ENCODE data around the gene SELPLG.
"Not testable (repeated sequence)": the region's sequence is repeated elsewhere in the genome, so short reads cannot be mapped to it uniquely, and the experiment has no call there.

The SELPLG gene

GRCh38 chr12:108633534-108634248 is at the start of gene SELPLG:
TSS of gene SELPLG (minus strand) at chr12:108633894. CDS start at chr12:108624307, 9,587 bp downstream.
- DNase-seq, result no peak

DNA sequence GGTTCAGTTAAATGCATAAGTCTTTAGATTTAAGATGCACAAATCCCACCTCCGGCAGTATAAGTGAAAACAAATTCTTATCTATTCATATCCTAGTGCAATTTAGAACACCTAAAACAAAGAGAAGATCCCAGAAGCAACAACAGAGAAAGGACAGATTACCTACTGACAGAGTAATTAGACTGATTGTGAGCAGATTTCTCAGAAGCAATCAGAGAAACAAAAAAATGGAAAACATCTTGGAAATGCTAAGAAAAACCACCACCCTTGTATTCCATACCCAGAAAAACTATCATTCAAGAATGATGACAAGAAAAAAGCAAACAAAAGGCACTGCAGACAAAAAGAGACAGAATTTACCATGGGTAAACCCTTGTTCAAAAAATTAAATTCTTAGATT is 47.6 kb upstream of the SELPLG start:
- no peak for DNase-seq

DNA sequence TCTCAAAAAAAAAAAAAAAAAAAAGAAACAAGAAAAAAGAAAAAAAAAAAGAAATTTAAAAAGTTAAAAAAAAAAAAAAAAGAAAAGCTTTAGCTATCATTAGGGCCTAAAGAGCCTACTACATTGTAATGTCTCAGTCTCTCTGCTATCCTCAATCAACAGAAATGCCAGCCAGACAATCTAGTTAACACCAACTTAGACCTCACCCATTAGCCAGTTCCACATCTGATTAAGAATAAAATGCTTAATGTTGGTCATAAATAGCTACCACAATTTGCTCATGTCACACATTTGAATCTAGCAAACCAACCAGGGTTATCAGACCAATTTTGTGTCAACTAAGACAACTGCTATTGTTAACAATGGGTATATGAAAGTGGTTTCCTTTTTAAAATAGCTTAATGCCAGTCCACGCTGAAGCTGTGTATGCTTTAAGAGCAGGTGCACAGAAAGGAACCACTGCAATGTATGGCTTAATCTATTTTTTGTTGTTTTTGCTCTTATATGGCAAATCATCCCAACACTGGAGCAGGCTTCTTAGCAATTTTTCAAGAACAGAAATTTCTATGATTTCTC is 45.5 kb upstream of the SELPLG start:
- no peak for DNase-seq

DNA sequence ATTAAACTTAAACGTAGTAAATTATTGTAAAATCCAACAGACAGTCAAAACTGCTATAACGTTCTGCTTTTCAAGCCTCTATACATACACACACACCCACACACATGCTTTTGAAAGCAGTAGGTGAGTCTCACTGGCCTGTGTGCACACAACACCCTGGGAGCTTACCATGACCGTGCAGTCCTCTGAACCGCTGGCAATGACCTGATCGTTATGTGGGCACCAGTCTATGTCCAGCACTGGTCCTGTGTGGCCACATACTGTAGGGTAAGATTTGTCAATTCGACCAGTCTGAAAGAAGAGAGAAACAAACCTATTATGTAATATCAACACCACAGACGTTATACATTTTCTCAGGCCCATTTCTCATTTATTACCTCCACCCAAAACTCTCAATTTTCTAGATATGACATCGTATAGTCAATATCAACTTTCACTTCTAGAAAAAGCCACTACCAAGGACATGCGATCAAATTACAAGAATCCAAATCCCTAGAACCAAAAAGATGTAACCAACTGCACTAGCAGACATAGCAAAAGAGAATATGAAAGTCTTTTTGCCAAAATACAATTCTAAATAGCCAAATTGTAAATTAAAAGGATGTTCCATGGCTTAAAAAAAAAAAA is 44.5 kb upstream of the SELPLG start:
- no peak for DNase-seq

GRCh38 chr12:108677381-108677780 is 43.7 kb upstream of the SELPLG start:
- no peak for DNase-seq

GRCh38 chr12:108676707-108677106 is 43.0 kb upstream of the SELPLG start:
- DNase-seq, result no peak

GRCh38 chr12:108675792-108676191 is 42.1 kb upstream of the SELPLG start:
- no peak for DNase-seq

DNA sequence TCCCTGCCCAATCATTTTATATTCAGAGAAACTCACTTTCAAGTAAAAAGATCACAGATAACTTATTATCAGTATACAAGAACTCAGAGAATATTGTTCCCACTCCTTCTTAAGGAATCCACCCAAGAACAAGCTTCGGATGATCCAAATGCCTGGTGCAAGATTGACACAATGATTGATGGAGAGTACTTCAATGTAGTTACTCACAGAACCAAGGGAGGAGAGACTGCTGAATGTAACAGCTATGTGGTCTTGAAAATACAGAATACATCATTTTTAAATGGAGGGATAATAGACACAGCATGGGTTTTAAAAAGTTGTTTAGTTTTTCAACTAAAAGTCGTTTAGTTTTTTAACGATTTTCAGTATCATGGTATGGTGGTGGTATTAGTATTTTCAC is 38.4 kb upstream of the SELPLG start:
- DNase-seq, result no peak

GRCh38 chr12:108671110-108671509 is 37.4 kb upstream of the SELPLG start:
- no peak for DNase-seq

DNA sequence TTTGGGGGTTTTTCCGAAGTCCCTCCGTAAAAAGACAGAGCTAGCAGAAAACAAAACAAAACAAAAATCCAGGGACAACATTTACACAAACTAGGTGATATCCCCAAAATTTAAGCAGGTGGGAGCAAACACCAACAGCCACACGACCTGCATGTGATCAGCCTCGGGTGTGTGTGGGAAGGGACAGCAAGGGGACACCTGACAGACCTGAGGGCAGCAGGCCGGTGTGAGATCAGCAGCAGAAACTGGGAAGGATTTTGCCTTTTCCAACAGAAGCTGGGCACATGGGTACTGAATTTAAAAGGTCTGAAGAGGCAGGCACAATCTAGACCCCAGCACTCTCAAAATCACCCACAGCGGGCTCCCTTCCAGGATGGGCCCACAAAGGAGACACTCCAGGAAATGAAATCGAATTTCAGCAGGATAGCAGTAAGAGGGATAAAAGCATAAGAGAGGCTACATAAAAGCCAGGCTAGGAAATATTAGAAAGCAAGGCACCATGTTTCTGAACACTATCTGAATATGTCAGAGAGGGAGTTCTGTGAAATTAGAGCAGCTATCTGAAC is 36.5 kb upstream of the SELPLG start:
- no peak for DNase-seq

DNA sequence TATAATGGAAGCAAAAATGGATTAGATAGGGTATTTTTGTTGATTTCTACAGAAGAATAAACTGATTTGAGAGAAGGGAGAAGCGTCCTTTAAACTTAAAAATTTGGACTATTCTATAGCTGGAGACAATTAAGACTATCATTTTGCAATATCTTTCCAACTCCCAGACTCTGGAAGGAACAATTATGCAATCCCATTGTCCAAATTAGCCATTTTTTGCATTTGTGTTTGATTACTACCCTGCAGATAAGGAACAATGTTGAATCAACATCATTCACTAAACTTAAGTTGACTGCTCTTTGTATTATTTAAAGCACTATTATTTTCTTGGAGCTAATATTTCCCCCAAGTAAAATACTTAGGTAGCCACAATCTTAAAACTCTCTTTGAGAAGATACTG is 34.8 kb upstream of the SELPLG start:
- no peak for DNase-seq

GRCh38 chr12:108668063-108668462 is 34.4 kb upstream of the SELPLG start:
- DNase-seq, result no peak

DNA sequence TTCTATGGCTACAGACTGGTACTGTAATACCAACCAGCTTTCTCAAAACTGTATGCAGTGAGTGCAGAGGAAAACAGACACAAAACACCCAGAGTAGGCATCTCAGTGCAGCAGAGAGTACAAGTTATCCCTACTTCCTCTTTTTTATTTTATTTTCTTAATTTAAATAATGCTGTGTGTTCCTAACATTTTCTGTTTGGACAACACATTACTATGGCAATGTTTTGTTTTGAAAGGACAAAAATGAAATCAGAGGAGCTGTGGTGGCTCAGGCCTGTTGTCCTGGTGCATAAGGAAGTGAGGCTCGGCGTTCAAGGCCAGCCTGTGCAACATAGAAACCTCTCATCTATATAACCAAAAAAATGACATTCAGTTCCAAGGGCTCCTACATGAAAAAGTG is 33.7 kb upstream of the SELPLG start:
- no peak for DNase-seq

DNA sequence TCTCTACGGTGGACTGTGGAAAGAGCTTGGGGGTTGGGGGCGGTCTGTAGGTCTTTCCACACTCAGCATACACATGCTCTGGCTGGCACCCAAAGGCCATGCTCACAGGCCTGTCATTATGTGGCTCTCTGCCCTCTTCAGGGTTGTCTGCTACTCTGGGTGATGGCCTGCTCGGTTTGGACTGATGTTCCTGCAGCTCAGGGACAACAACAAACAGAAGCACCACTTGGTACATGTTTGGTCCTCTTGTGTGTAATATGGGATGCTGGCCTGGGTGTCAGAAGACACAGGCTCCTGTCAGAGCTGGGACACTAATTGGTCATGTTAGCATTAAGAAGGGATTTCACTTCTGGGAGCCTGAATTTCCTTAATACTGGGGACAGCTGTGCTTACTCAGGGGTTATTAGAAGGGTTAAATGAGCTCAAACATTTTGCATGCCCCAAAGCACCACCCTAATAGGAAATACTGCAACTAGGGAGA is 32.7 kb upstream of the SELPLG start:
- no peak for DNase-seq

- DNase-seq, result no peak
Measured at GRCh38 chr12:108665608-108666202, 32.0 kb upstream of the SELPLG start.

DNA sequence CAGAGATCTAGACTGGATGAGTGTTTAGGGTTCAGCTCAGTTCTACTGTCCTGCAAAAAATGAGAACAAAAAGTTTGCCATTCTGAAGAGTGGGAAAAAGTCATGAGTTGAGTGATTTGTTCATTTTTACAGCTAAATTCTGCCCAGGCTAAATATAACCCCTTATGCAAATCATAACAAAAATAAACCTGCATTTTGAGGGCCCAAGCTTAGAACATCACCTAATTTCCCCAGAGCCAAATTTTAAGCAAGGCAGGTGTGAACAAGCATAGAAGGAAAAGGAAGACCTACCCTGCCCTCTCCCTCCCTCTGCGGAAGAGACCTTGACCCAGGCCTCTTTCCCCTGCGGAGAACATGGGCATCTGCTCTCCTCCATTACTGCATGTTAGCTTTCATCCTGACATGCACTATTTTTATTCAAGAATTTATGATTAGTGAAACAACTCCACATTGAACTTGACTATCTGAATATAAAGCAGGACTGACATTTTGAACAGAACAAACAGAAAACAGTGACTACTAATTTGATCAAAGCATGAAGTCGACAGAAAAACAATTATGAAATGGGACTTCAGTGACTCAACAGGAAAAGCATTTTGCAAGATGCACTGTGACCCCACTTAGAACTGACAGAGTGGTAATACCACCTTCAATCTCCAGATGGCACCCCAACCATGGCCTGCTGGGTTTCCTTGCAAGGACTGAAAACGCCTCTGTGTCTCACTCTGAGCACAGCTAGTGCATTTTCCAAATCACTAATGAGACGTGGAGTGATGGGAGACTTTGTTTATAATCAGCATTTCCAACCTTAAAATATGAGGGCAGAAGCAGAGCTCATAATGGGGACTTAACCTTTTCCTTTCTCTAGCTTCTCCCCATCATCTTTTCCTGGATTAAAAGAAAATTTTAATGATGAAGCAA is 30.9 kb upstream of the SELPLG start:
- DNase-seq, result no peak

DNA sequence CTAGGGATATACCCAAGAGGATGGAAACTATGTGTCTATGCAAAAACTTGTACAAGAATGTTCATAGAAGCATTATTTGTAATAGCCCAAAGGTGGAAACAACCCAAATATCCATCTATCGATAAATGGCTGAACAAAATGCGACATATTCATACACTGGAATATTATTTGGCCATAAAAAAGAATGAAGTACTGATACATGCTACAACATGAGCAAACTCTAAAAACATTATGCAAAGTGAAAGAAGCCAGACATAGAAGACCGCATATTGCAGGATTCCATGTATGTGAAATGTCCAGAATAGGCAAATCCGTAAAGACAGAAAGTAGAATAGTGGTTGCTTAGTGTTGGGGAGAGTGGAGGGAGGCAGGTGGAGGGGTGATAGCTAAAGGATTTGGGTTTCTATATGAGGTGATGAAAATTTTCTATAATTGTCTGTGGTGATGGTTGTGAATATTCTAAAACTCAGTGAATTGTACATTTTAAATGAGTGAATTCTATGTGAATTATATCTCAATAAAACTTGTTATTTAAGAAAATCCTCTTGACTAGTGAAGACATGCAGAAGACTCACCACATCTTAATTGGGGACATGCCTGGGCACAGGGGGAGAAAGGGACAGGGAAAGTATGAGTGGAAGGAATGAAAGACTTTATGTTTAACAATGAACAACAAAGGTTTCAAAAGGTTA is 29.8 kb upstream of the SELPLG start:
- DNase-seq, result no peak

- DNase-seq, result not testable (repeated sequence)
Measured at GRCh38 chr12:108658115-108658514, 24.4 kb upstream of the SELPLG start.

DNA sequence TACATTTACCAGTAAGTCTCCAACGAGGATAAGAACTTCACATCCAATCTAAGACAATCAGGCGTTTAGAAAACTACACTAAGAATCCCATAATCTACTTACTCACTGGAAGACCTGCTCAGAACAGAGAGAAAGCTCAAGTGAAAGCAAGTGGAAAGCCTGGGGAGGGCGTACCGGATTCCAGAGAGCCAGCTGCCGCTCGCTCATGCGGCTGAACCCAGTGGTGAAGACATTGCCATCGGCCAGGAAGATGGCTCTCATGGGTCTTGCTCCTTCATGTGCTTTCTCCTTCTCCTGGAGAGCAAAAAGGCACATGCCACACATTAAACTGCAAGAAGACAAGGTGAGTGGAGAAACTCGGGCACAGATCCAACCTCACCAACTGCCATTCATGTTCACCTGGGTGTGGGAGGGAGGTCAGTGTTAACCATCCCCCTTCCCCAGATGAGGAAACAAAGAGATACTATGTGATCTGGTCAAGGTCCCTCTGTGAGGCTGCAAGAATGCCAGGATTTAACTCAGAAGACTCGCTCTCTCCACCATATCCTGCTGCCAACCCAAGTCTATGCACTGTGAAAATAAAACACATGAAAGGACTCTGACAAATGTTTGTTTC is 23.5 kb upstream of the SELPLG start:
- DNase-seq, result no peak

- DNase-seq, result not testable (repeated sequence)
Measured at GRCh38 chr12:108656247-108656646, 22.6 kb upstream of the SELPLG start.

- not testable (repeated sequence) for DNase-seq
Measured at GRCh38 chr12:108655812-108656175, 22.1 kb upstream of the SELPLG start.

All from cortex of kidney (tissue), 1 donor.